GF-D8 (cell line): ENCODE data around the gene IRX6.

Experiments used
- DNase-seq: peaks from one replicate; lab custom pipeline; 2025; lab: John Stamatoyannopoulos, UW

IRX6 gene

GRCh38 chr16:55367866-55368603 is 44.0 kb downstream of the IRX6 start:
- DNase-seq: no peak

GRCh38 chr16:55369151-55369550 is 45.1 kb downstream of the IRX6 start:
- no peak for DNase-seq

GRCh38 chr16:55370762-55371482 is 46.9 kb downstream of the IRX6 start:
- no peak for DNase-seq

GRCh38 chr16:55372792-55373488 is 48.9 kb downstream of the IRX6 start:
- DNase-seq: no peak

- DNase-seq: no peak
Observed at GRCh38 chr16:55373489-55373832, 49.5 kb downstream of the IRX6 start.

- no peak for DNase-seq
Observed at GRCh38 chr16:55376045-55376444, 52.0 kb downstream of the IRX6 start.

- no peak for DNase-seq
Observed at GRCh38 chr16:55376567-55377167, 52.7 kb downstream of the IRX6 start.

- no peak for DNase-seq
Observed at GRCh38 chr16:55377840-55378239, 53.8 kb downstream of the IRX6 start.

GRCh38 chr16:55378616-55379015 is 54.6 kb downstream of the IRX6 start:
- no peak for DNase-seq

GRCh38 chr16:55379371-55379770 is 55.4 kb downstream of the IRX6 start:
- no peak for DNase-seq

GRCh38 chr16:55379876-55380390 is 55.9 kb downstream of the IRX6 start:
- DNase-seq: no peak
